ENCODE data around the gene ANKRD29.

Gene ANKRD29

DNA sequence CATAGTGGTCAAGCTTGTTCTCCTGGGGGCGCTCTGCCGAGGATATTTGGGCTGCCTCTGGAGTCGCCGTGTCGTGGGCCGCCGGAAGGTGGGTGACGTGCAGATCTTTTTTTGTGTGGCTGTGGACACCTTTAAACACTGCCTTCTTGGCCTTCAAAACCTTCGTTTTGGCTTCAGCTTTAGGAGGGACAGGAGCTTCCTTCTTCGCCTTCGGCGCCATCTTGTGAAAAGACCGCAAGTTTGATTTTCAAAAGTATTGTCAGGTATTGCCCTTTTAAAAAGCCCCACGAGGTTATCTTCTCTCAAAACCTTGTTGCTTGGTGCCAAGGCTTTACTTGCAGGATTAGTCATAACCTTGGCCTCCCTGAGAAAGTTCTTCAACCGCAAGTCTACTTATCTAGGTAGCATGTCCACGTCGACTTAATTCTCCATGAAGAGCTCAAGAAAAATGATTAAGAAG is 47.4 kb upstream of the ANKRD29 start:
- TF ChIP-seq FOXP2 (optimal IDR thresholded peaks at IDR 0.05; ENCODE audit: borderline replicate concordance, extremely low read depth, extremely low read length, insufficient read depth) (no peak), TAF1 (IDR thresholded peaks at IDR 0.05; ENCODE audit: borderline replicate concordance, insufficient read depth, low read length) (no peak), SIN3A (IDR thresholded peaks at IDR 0.05; ENCODE audit: borderline replicate concordance, insufficient read depth, low read length) (no peak), POLR2AphosphoS5 (IDR thresholded peaks at IDR 0.05; ENCODE audit: low read depth, low read length) (no peak)
- TF ChIP-seq, protein P1, sequence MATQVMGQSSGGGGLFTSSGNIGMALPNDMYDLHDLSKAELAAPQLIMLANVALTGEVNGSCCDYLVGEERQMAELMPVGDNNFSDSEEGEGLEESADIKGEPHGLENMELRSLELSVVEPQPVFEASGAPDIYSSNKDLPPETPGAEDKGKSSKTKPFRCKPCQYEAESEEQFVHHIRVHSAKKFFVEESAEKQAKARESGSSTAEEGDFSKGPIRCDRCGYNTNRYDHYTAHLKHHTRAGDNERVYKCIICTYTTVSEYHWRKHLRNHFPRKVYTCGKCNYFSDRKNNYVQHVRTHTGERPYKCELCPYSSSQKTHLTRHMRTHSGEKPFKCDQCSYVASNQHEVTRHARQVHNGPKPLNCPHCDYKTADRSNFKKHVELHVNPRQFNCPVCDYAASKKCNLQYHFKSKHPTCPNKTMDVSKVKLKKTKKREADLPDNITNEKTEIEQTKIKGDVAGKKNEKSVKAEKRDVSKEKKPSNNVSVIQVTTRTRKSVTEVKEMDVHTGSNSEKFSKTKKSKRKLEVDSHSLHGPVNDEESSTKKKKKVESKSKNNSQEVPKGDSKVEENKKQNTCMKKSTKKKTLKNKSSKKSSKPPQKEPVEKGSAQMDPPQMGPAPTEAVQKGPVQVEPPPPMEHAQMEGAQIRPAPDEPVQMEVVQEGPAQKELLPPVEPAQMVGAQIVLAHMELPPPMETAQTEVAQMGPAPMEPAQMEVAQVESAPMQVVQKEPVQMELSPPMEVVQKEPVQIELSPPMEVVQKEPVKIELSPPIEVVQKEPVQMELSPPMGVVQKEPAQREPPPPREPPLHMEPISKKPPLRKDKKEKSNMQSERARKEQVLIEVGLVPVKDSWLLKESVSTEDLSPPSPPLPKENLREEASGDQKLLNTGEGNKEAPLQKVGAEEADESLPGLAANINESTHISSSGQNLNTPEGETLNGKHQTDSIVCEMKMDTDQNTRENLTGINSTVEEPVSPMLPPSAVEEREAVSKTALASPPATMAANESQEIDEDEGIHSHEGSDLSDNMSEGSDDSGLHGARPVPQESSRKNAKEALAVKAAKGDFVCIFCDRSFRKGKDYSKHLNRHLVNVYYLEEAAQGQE (IDR thresholded peaks at IDR 0.05; ENCODE audit: insufficient read depth in 1 of 2, low read depth in 2 of 2, low read length in 2 of 2) = no peak

DNA sequence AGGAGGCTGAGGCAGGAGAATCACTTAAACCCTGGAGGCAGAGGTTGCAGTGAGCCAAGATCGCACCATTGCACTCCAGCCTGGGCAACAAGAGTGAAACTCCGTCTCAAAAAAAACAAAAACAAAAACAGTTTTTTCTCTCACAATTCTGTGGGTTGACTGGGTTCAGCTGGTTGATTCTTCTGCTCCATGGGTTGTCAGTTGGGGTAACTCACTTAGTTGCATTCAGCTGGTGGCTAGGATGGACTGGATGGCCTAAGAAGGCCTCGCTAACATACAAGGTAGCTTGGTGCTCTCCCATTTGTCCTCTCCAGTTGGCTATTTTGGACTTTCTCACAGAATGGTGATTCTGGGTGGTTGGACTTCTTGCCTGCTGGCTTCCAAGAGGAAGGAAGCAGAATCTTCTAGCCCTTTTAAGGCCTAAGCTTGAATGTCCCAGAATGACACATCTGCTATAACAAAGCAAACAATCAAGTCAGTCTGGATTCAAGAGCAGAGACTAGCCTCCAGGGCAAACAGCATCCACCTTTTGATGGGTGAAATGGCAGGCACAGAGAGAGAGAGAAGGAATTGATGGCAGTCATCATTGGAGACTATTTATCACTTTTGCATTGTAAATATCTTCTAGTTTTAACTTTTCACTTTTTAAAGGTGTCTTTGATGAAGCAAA is 44.4 kb upstream of the ANKRD29 start:
- TF ChIP-seq POLR2AphosphoS5 (IDR thresholded peaks at IDR 0.05; ENCODE audit: low read depth, low read length) (no peak), TAF1 (IDR thresholded peaks at IDR 0.05; ENCODE audit: borderline replicate concordance, insufficient read depth, low read length) (no peak), SIN3A (IDR thresholded peaks at IDR 0.05; ENCODE audit: borderline replicate concordance, insufficient read depth, low read length) (no peak)
- TF ChIP-seq, protein P1 (IDR thresholded peaks at IDR 0.05; ENCODE audit: insufficient read depth in 1 of 2, low read depth in 2 of 2, low read length in 2 of 2) = no peak

DNA sequence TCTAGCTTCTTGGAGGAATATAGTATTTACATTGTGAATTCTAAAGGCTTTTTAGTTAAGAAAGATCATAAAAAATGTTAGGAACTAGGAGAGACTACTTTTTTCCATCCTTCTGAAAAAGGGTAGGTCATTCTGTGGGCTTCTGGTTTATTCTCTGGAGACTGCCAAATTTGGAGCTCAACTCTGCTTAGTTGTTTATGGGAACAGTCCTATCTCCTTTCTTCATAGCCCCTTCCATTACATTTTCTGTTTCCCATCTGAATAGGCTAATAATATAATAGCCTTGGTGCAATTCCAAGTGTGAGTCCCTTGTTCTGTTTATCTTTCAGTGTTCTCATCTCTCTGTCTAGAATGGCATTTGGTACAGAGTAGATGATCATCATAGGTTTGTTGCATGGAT is 42.1 kb upstream of the ANKRD29 start:
- no peak for TF ChIP-seq SIN3A (IDR thresholded peaks at IDR 0.05; ENCODE audit: borderline replicate concordance, insufficient read depth, low read length)
- no peak for TF ChIP-seq FOXP2 (optimal IDR thresholded peaks at IDR 0.05; ENCODE audit: borderline replicate concordance, extremely low read depth, extremely low read length, insufficient read depth)
- TF ChIP-seq, protein P1 (IDR thresholded peaks at IDR 0.05; ENCODE audit: insufficient read depth in 1 of 2, low read depth in 2 of 2, low read length in 2 of 2) = no peak
- no peak for TF ChIP-seq TAF1 (IDR thresholded peaks at IDR 0.05; ENCODE audit: borderline replicate concordance, insufficient read depth, low read length)
- no peak for TF ChIP-seq POLR2AphosphoS5 (IDR thresholded peaks at IDR 0.05; ENCODE audit: low read depth, low read length)

DNA sequence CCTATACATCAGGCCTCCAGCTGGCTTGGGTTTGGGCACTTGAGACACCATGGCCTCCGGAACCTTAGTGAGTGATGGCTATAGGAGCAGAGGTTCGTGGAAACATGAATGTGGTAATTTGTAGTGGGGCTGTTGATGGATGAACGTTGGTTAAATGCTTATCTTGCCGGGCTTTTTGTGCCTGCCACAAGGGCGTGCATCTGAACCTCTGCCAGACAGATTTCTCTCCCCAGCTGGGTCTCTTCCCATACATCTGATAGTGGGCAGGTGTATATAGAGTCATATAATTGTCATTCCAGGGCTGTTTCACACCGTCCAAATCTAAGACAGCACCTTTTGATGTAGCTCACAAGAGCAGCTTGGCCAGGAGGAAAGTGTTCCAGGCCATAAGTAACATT is 41.3 kb upstream of the ANKRD29 start:
- TF ChIP-seq TAF1 (IDR thresholded peaks at IDR 0.05; ENCODE audit: borderline replicate concordance, insufficient read depth, low read length) = no peak

DNA sequence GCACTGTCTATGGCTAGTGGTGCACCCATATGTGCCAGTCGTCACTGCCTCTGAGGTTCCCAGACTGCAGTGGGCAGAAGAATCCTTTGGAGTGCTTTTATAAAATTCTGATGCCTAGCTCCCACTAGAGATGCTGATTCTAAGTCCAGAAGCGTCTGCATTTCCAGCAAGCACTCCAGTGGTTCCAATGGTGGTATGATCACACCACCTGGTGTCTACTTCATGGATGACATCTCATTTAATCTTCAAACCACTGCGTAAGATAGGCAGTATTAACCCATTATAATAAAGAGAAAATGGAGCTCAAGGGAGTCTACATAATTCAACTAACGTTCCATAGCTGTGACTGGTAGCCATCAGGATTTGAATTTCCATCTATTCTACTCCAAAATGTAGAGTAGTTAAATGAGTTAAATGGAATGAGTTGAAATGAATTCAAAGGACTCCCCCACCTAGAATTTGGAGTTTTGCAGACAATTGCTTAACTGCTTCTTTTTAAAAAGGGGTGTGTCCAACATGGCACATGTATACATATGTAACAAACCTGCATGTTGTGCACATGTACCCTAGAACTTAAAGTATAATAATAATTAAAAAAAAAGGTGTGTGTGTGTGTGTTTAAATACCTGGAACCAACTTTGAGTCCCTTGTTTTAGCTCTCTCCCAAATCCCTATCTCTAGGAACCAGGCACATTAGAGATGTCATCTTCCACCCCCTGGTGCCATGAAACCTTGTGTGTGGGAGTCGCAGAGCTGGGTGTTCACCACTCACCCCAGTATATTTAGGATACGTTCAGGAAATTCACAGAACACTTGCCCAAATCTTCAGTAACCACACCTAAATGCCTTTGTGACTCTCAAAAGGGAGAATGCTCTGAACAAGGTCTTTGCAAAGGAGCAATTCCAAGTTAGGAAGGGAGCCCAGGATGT is 40.6 kb upstream of the ANKRD29 start:
- TF ChIP-seq TAF1 (IDR thresholded peaks at IDR 0.05; ENCODE audit: borderline replicate concordance, insufficient read depth, low read length) = no peak
- no peak for TF ChIP-seq FOXP2 (optimal IDR thresholded peaks at IDR 0.05; ENCODE audit: borderline replicate concordance, extremely low read depth, extremely low read length, insufficient read depth)
- TF ChIP-seq POLR2AphosphoS5 (IDR thresholded peaks at IDR 0.05; ENCODE audit: low read depth, low read length) = no peak
- no peak for TF ChIP-seq SIN3A (IDR thresholded peaks at IDR 0.05; ENCODE audit: borderline replicate concordance, insufficient read depth, low read length)
- TF ChIP-seq, protein P1 (IDR thresholded peaks at IDR 0.05; ENCODE audit: insufficient read depth in 1 of 2, low read depth in 2 of 2, low read length in 2 of 2) = no peak
